Smooth muscle cell (in vitro differentiated cells): Measurements from ENCODE around the gene BTBD1. TPM values are rescaled to one million over a fixed set of nuclear protein-coding genes. Genes with fewer than 3 reads are reported as not detected.
"Not testable (repeated sequence)": the region's sequence is repeated elsewhere in the genome, so short reads cannot be mapped to it uniquely, and the experiment has no call there.

Source experiments
- DNase-seq: peaks from one replicate; lab custom pipeline; 2025; ENCODE audit not compliant: unreplicated experiment; lab: John Stamatoyannopoulos, UW
- H2AFZ ChIP-seq: fragments of 200-600 bp; sonication (generic); 2 replicates; pipeline ENCODE4 v1.6.0; 2016; ENCODE audit warnings: antibody characterized with exemption, low read depth, mild to moderate bottlenecking
- H3F3A ChIP-seq: fragments of 200-600 bp; sonication (generic); 2 replicates; pipeline ENCODE4 v1.6.0; 2017; ENCODE audit warnings: antibody characterized with exemption, low read depth
- H3K27ac ChIP-seq: fragments of 200-600 bp; sonication (generic); 2 replicates; pipeline ENCODE4 v1.5.1; 2016; ENCODE audit warnings: low read depth, mild to moderate bottlenecking
- H3K27me3 ChIP-seq: fragments of 200-600 bp; sonication (generic); 2 replicates; pipeline ENCODE4 v1.6.1; 2016; ENCODE audit warnings: low read depth, mild to moderate bottlenecking
- H3K36me3 ChIP-seq: fragments of 200-600 bp; sonication (generic); 2 replicates; pipeline ENCODE4 v1.5.1; 2016; ENCODE audit warnings: low read depth
- H3K4me1 ChIP-seq: fragments of 200-600 bp; sonication (generic); 2 replicates; pipeline ENCODE4 v1.5.1; 2016; ENCODE audit warnings: low read depth
- H3K4me2 ChIP-seq: fragments of 200-600 bp; sonication (generic); 2 replicates; pipeline ENCODE4 v1.6.0; 2016; ENCODE audit warnings: mild to moderate bottlenecking
- H3K4me3 ChIP-seq: fragments of 200-600 bp; sonication (generic); 2 replicates; pipeline ENCODE4 v1.5.1; 2016; ENCODE audit warnings: mild to moderate bottlenecking
- H3K79me2 ChIP-seq: fragments of 200-600 bp; sonication (generic); 2 replicates; pipeline ENCODE4 v1.6.0; 2016; ENCODE audit warnings: low read depth, mild to moderate bottlenecking
- H3K9ac ChIP-seq: fragments of 200-600 bp; sonication (generic); 2 replicates; pipeline ENCODE4 v1.6.0; 2016; ENCODE audit warnings: low read depth
- H3K9me3 ChIP-seq: fragments of 200-600 bp; sonication (generic); replicated peaks from 2 replicates; pipeline ENCODE4 v1.5.1; 2016; ENCODE audit warnings: low read depth
- H4K20me1 ChIP-seq: fragments of 200-600 bp; sonication (generic); 2 replicates; pipeline ENCODE4 v1.6.0; 2016; ENCODE audit warnings: low read depth
- CTCF ChIP-seq: fragments of 200-600 bp; sonication (generic); IDR thresholded peaks from 2 replicates; pipeline ENCODE4 v1.5.1; 2017; ENCODE audit warnings: borderline replicate concordance, mild to moderate bottlenecking, antibody characterized with exemption; ENCODE audit not compliant: insufficient read depth, poor library complexity, severe bottlenecking
- WGBS: methylation state at CpG from one replicate; pipeline ENCODE4 v1.1.7; 2016; ENCODE audit warnings: low lambda C conversion rate; 5-methylcytosine and 5-hydroxymethylcytosine counted together
- polyA plus RNA-seq: library from polyadenylated mRNA; unstranded; fragments of >200 nt; fragmentation: Nextera tagmentation; extraction: Ambion mirVana; gene quantifications from 2 replicates; pipeline ENCODE4 v1.2.1, GENCODE V29; 2016
- total RNA-seq: library from RNA; depleted of rRNA; stranded (reverse); fragments of >200 nt; gene quantifications from 2 replicates; pipeline ENCODE4 v1.2.3, GENCODE V29; 2014

Gene BTBD1
- total and polyA plus RNA-seq, 2 experiments from 2014 or later, result 43.2 to 75.2 TPM

- peaks cover 78% of the 10 kb centered on the region for H3K79me2 ChIP-seq
- H3K4me1 ChIP-seq, result no peaks in the 10 kb centered on the region
- no peak overlapping the region for H3K9ac ChIP-seq
- no peak overlapping the region for H2AFZ ChIP-seq
- H3K27me3 ChIP-seq, result no peaks in the 10 kb centered on the region
- peaks cover 14% of the 10 kb centered on the region for H3K36me3 ChIP-seq
- H3K4me3 ChIP-seq, result no peak overlapping the region
- no peaks in the 10 kb centered on the region for H3F3A ChIP-seq
- peaks cover 75% of the 10 kb centered on the region for H4K20me1 ChIP-seq
- 95% methylated on average over 6 of the region's 6 CpGs for WGBS
- DNase-seq, result no peak
- no peak overlapping the region for H3K4me2 ChIP-seq
- no peak overlapping the region for H3K27ac ChIP-seq
- H3K9me3 ChIP-seq, result no peaks in the 10 kb centered on the region
- TF ChIP-seq CTCF, result no peak
Measured at GRCh38 chr15:83036253-83036652, 30.8 kb downstream of the BTBD1 start.

- H4K20me1 ChIP-seq, result peaks cover 59% of the 10 kb centered on the region
- H3K4me1 ChIP-seq, result not testable (repeated sequence)
Measured at GRCh38 chr15:83031234-83031633, 35.8 kb downstream of the BTBD1 start.

GRCh38 chr15:83030021-83030420 is 37.0 kb downstream of the BTBD1 start:
- Histone ChIP-seq H3K4me1 (peaks cover 2% of the 10 kb centered on the region), H3K9me3 (no peaks in the 10 kb centered on the region), H3K36me3 (peaks cover 24% of the 10 kb centered on the region), H3K27ac (no peak overlapping the region), H3K4me2 (peak overlapping the region; percentile 19), H3K27me3 (no peaks in the 10 kb centered on the region), H3K4me3 (no peak overlapping the region), H3K9ac (no peak overlapping the region), H3K79me2 (peaks cover 40% of the 10 kb centered on the region), H2AFZ (no peak overlapping the region), H4K20me1 (peaks cover 50% of the 10 kb centered on the region), H3F3A (no peaks in the 10 kb centered on the region)
- no peak for TF ChIP-seq CTCF
- 58% methylated on average over 8 of the region's 8 CpGs for WGBS
- no peak for DNase-seq

More at GRCh38 chr15:83031234-83031633, 35.8 kb downstream of the BTBD1 start:
- H3K9me3 ChIP-seq, H3K27me3 ChIP-seq, H3F3A ChIP-seq, H3K4me2 ChIP-seq, H3K9ac ChIP-seq, DNase-seq, H3K4me3 ChIP-seq, H2AFZ ChIP-seq, H3K27ac ChIP-seq: not testable (repeated sequence)
- WGBS, result 95% methylated on average over 6 of the region's 6 CpGs
- peaks cover 51% of the 10 kb centered on the region for H3K79me2 ChIP-seq
- H3K36me3 ChIP-seq, result peaks cover 24% of the 10 kb centered on the region

- Histone ChIP-seq H3K9ac (no peak overlapping the region), H3K79me2 (no peaks in the 10 kb centered on the region), H3K4me2 (no peak overlapping the region), H3K27me3 (no peaks in the 10 kb centered on the region), H3K36me3 (no peaks in the 10 kb centered on the region), H3K27ac (no peak overlapping the region), H4K20me1 (peaks cover 4% of the 10 kb centered on the region), H3K4me3 (no peak overlapping the region), H3K4me1 (no peaks in the 10 kb centered on the region), H2AFZ (no peak overlapping the region), H3F3A (no peaks in the 10 kb centered on the region), H3K9me3 (no peaks in the 10 kb centered on the region)
- 97% methylated on average over 2 of the region's 2 CpGs for WGBS
- TF ChIP-seq CTCF, result no peak
- DNase-seq, result no peak
Measured at GRCh38 chr15:83018436-83018835, 48.6 kb downstream of the BTBD1 start.
